HG03378 (cell line): ENCODE results near the gene JTB.

Experiments used
- ATAC-seq: cut with Tn5 transposase; IDR thresholded peaks from one replicate; pipeline ENCODE4 v1.9.1; 2021; ENCODE audit warnings: mild to moderate bottlenecking, moderate library complexity; ENCODE audit not compliant: unreplicated experiment

The JTB gene

DNA sequence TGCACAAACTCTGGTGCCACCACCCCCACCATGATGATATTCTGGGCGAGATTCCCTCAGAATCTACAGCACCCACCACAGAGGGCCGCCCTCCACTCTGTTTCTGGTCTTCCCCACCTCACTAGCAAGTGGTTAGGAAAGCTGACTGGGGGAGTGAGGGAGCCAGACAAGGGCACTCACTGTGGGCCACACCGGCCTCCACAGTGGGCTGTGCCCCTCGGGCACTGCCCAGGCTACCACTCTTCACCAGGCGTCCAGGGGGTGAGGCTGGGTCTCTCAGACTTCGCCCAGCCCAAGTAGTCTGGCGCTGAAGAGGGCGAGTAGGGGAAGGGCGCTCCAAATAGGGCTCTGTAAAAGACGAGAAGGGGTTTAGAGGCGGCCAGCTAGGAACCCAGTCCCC, 43.5 kb downstream of the JTB start:
- no peak for ATAC-seq

DNA sequence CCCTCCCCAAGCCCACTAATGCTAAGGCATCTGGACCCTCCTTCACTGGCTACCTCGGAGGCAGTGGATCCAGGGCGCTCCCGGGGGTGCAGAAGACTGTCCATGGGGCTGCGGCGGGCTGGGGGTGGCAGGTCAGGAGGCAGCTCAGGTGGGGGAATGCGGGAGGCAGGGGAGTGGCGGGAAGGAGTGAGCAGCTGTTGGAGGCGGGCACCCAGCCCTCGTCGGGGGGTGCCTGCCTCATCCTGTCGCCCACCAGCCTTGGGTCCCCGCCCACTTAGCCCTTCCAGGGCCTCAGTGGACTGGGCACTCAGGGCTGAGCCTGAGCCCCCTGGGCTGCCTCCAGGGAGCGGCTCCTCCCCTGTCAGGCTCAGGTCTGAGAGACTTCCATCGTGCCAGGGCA, 44.0 kb downstream of the JTB start:
- no peak for ATAC-seq

DNA sequence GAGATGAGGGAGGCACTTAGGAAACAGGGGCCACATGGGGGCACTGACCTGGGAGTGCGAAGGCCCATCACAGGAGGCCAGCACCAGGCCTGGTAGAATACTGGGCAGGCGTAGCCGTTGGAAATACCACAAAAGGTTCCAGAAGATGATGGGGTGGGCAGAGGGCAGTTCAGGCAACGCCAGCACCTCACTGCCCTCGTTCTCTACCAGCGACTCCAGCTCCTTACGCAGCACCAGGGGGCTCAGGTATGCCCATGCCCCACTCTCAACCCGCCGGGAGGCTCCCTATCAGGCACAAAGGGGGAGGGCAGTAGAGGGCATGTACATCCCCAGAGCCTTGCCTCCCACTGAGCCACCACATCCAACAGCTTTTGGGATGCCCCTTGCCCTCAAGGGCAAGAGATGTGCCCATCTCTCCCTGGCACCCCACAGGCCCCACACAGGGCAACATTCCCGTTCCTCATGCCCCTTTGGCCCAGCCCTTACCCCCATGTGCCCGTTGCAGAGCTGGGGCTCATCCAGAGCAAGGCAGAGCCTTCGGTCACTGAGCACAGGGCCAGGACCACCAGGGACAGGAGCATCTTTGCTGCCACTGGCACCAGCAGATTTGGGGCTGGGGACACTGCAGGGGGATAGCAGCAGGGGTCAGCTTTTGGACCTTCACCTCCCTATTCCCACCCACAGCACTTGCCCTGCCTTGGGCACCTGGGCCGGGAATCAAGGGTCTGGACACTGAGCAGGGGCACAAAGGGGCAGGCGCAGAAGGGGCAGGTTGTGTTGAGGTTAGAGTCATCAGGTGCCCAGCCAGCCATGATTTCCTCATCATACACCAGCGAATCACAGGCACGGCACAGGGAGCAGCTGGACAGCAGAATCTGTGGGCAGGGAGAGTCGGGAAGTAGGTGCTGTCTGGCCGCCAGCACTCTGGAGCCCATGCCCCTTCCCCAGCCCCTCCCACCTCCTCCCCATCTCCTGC, 45.0 kb downstream of the JTB start:
- no peak for ATAC-seq

DNA sequence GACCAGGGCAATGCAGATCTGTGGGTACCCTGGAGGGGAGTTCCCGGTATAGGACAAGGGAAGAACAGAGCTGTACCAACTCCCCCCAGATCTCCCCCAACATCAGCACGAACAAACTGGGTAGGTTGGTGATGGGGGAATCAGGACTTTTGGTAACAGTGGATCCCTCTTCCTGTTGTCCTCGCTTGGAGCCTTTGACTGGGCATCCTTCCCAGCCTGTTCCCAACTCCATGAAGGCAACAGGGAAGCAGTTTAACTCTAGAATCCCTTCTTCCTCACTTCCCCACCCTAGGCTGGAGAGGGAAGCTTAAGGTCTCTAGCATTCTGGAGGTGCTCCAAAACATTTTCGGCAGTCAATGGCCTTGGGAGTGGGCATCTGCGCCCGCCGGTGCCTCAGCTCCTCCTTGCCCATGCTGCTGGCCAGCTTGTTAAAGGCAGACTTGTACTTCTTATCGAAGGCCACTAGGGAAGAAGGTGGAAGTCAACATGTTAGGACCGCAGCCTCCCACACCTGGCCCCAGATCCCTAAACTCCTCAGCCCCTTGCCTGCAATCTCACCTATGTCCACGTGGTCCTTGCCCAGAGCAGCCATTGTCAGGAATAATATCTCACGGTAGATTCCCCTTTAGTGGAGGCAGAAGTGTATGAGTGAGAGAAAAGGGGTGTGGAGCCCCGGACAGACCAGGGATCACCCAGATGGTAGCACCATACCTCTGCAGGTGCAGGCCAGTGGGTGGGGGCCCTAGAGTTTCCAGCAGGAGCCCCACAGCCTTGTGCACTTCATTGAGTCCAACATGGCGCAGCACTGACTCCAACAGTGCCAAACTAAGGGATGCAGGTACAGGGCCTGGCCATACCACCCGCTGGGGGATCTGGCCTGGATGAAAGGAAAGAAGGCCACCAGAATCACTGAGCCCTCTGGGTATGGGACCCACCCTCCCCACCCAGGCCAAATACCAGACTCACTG, 47.2 kb downstream of the JTB start:
- no peak for ATAC-seq

DNA sequence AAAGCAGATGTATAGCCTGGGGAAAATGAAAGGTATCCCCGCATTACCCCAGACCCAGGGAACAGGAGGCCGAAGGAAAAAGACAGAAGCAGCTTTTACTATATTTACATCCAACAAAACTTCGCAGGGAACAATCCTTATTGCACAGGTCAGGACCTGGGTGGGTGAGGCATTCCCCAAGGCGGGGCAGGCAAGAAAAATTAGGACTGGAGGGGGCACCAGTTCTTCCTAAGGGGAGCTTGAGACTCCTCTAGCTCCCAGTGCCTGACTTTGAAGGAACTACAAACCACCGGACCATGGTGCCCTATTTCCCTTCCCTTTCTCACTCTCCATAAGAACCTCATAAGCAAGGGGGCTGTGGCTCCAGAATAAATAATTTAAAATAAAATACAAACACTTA, 48.0 kb downstream of the JTB start:
- ATAC-seq, result no peak

DNA sequence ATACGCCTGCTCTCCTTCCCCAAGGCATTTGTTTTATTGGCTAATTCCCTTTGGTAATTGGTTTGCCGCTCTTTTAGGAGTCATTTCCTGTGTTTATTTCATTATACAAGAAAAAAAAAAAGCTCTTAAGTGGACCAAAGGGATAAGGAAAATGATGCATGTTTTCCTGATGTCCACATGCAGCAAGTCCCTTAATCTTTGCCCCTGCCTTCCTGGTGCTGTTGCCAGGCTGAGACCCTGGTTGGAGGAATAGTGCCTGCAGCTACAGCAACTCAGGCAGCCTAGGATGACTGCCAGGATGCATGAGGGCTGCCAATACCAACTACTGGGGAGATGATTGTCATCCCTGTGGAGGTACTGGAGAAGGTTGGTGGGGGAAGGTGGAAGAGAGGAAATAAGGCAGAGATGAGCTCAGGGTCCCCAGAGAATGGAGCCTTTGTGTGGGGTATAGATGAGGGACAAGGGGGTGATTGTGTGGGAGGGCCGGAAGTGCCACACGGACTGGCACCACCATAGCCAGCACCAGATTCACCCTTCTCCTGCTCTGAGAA, 48.6 kb downstream of the JTB start:
- ATAC-seq, result no peak

DNA sequence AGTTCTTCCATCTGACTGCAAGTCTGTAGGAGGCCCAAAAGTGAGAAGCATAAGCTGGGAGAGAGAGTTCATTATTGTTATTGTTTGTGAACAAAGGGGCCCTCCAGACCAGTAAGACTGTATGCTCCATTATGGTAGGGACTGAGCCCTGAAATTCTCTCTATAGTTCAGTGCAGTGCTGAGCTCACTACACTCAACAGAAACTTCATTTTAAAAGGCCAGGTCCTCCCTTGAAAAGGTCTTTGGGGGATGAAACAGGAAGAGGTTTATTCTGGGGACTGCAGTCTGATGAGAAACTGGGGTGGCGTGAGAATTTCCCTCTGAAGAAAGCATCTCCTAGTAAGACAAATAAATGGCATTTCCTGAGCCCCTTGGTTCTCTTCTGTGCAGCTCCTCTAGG, 49.2 kb downstream of the JTB start:
- ATAC-seq, result no peak

DNA sequence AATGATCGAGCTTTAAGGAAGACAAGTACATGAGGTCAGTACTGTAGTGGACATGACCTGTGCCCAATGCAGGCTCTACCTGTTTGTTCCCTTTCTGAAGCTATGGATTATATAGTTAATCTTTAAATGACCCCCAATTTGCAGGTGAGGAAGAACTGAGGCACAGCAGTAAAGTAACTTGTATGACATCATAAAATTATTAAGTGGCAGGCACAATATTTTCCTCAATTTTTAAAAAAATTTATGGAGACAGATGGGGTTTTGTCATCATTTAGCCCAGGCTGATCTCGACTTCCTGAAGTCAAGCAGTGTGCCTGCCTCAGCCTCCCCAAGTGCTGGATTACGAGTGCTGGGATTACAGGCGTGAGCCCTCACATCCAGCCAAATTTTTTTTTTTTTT, 51.1 kb downstream of the JTB start:
- ATAC-seq, result no peak
